HUES6 (cell line): Measurements from ENCODE around the gene GDAP1L1.
"Not testable (repeated sequence)": the region's sequence is repeated elsewhere in the genome, so short reads cannot be mapped to it uniquely, and the experiment has no call there.

Experiments used
- H3K27ac ChIP-seq: 2 replicates; pipeline ENCODE4 v1.7.0; 2013; ENCODE audit warnings: low read depth, mild to moderate bottlenecking, low read length, inconsistent platforms
- H3K27me3 ChIP-seq: 2 replicates; pipeline ENCODE4 v1.6.1; 2013; ENCODE audit warnings: low read length; ENCODE audit not compliant: control insufficient read depth, insufficient read depth
- H3K36me3 ChIP-seq: 2 replicates; pipeline ENCODE4 v1.6.1; 2013; ENCODE audit warnings: low read length; ENCODE audit not compliant: control insufficient read depth, insufficient read depth
- H3K4me1 ChIP-seq: 2 replicates; pipeline ENCODE4 v1.6.1; 2013; ENCODE audit warnings: low read length; ENCODE audit not compliant: control insufficient read depth, insufficient read depth
- H3K4me3 ChIP-seq: 2 replicates; pipeline ENCODE4 v1.5.1; 2013; ENCODE audit warnings: low read depth, low read length
- H3K9ac ChIP-seq: one replicate; pipeline ENCODE4 v1.6.1; 2013; ENCODE audit warnings: mild to moderate bottlenecking, low read length
- H3K9me3 ChIP-seq: 2 replicates; pipeline ENCODE4 v1.6.1; 2013; ENCODE audit warnings: low read depth, low read length; ENCODE audit not compliant: control insufficient read depth, insufficient read depth

The GDAP1L1 gene

GRCh38 chr20:44306927-44307326, 59.8 kb downstream of the GDAP1L1 start:
- Histone ChIP-seq H3K4me3 (no peak overlapping the region), H3K9ac (no peak overlapping the region), H3K27me3 (peaks cover 10% of the 10 kb centered on the region), H3K9me3 (no peaks in the 10 kb centered on the region), H3K4me1 (peaks cover 10% of the 10 kb centered on the region; the same call in 1 of the 2 replicates), H3K36me3 (no peaks in the 10 kb centered on the region), H3K27ac (no peak overlapping the region)

GRCh38 chr20:44309763-44310663, 62.9 kb downstream of the GDAP1L1 start:
- Histone ChIP-seq H3K36me3 (no peaks in the 10 kb centered on the region), H3K9me3 (no peaks in the 10 kb centered on the region), H3K27me3 (peaks cover 13% of the 10 kb centered on the region), H3K4me3 (peak overlapping the region; percentile 91), H3K9ac (peak overlapping the region; percentile 80), H3K4me1 (peaks cover 10% of the 10 kb centered on the region; the same call in 1 of the 2 replicates), H3K27ac (no peak overlapping the region)

- Histone ChIP-seq H3K4me1 (peaks cover 10% of the 10 kb centered on the region; the same call in 1 of the 2 replicates), H3K36me3 (no peaks in the 10 kb centered on the region), H3K27ac (no peak within 1 kb of the TSS), H3K9me3 (no peaks in the 10 kb centered on the region), H3K9ac (peak within 1 kb of the TSS; percentile 80), H3K4me3 (peak within 1 kb of the TSS; percentile 91), H3K27me3 (peaks cover 13% of the 10 kb centered on the region)
These were observed 63.8 kb downstream of the GDAP1L1 start, which contains the start of gene FITM2 for GRCh38 chr20:44310664-44311639. FITM2 (minus strand) TSS chr20:44311202; CDS start chr20:44311148, 54 bp downstream.

GRCh38 chr20:44314870-44315269, 67.8 kb downstream of the GDAP1L1 start:
- no peaks in the 10 kb centered on the region for H3K36me3 ChIP-seq
- H3K9me3 ChIP-seq, result 0 out of 2 replicates have a peak, but pooled peaks cover under 1% of the 10 kb centered on the region
- H3K4me3 ChIP-seq, result no peak overlapping the region
- H3K27me3 ChIP-seq, result peaks cover 13% of the 10 kb centered on the region
- no peak overlapping the region for H3K27ac ChIP-seq
- no peak overlapping the region for H3K9ac ChIP-seq
- H3K4me1 ChIP-seq, result peaks cover 7% of the 10 kb centered on the region; the same call in 1 of the 2 replicates

- Histone ChIP-seq H3K27ac (no peak overlapping the region), H3K4me1 (peaks cover 5% of the 10 kb centered on the region), H3K27me3 (no peaks in the 10 kb centered on the region), H3K9ac (no peak overlapping the region), H3K9me3 (peaks cover 5% of the 10 kb centered on the region; the same call in 1 of the 2 replicates), H3K4me3 (no peak overlapping the region), H3K36me3 (no peaks in the 10 kb centered on the region)
These were observed 72.8 kb downstream of the GDAP1L1 start for GRCh38 chr20:44319839-44320422.

- Histone ChIP-seq H3K4me1 (peaks cover 8% of the 10 kb centered on the region), H3K4me3 (no peak overlapping the region), H3K27me3 (no peaks in the 10 kb centered on the region), H3K27ac (no peak overlapping the region), H3K9ac (no peak overlapping the region), H3K36me3 (no peaks in the 10 kb centered on the region), H3K9me3 (peaks cover 5% of the 10 kb centered on the region; the same call in 1 of the 2 replicates)
These were observed 77.2 kb downstream of the GDAP1L1 start for GRCh38 chr20:44324343-44324742.

GRCh38 chr20:44326391-44327159, 79.5 kb downstream of the GDAP1L1 start:
- Histone ChIP-seq H3K9ac (no peak overlapping the region), H3K9me3 (no peaks in the 10 kb centered on the region), H3K27me3 (no peaks in the 10 kb centered on the region), H3K4me3 (peak overlapping the region; percentile 50), H3K4me1 (peaks cover 8% of the 10 kb centered on the region), H3K36me3 (no peaks in the 10 kb centered on the region), H3K27ac (no peak overlapping the region)

- not testable (repeated sequence) for H3K9me3 ChIP-seq, H3K4me3 ChIP-seq, H3K27me3 ChIP-seq, H3K4me1 ChIP-seq, H3K36me3 ChIP-seq, H3K27ac ChIP-seq, H3K9ac ChIP-seq
These were observed 80.6 kb downstream of the GDAP1L1 start for GRCh38 chr20:44327748-44328147.

GRCh38 chr20:44328428-44328827, 81.3 kb downstream of the GDAP1L1 start:
- Histone ChIP-seq H3K9me3 (no peaks in the 10 kb centered on the region), H3K9ac (no peak overlapping the region), H3K36me3 (no peaks in the 10 kb centered on the region), H3K27me3 (no peaks in the 10 kb centered on the region), H3K27ac (no peak overlapping the region), H3K4me3 (no peak overlapping the region), H3K4me1 (peaks cover 8% of the 10 kb centered on the region)
